GM19025 (cell line): ENCODE results near the gene PARD3.

ENCODE experiments used
- ATAC-seq: cut with Tn5 transposase; IDR thresholded peaks from one replicate; pipeline ENCODE4 v1.9.1; 2021; ENCODE audit warnings: mild to moderate bottlenecking, low read depth, moderate library complexity; ENCODE audit not compliant: unreplicated experiment

The PARD3 gene

DNA sequence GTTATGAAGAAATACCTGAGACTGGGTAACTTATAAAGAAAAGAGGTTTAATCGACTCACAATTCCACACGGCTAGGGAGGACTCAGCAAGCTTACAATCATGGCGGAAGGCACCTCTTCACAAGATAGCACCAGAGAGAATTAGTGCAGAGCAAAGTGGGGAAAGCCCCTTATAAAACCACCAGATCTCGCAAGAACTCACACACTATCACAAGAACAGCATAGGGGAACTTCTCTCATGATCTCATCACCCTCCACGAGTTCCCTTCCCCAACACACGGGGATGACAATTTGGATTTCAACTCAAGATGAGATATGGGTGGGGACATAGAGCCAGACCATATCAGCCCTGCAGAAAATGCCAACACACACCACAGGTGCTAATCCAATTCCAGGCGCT, 218.7 kb downstream of the PARD3 start:
- no peak for ATAC-seq

DNA sequence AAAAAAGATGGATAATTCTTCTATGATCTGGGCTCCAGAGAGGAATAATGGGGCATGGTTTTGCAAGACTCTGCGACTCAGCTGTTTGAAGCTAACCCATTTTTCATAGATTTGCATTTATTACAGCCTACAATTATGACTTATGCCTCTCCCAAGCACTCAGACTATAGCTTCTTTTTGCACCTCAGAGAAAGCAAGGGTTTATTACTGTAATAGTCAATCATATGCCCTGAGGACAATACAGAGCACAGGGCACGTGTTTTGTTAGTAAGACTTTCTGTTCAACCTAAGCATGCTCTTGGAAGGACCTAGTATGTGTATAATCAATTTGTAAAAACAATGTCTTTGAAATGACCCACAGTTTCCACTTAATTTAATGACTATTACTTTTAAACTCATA, 221.2 kb downstream of the PARD3 start:
- ATAC-seq: no peak

DNA sequence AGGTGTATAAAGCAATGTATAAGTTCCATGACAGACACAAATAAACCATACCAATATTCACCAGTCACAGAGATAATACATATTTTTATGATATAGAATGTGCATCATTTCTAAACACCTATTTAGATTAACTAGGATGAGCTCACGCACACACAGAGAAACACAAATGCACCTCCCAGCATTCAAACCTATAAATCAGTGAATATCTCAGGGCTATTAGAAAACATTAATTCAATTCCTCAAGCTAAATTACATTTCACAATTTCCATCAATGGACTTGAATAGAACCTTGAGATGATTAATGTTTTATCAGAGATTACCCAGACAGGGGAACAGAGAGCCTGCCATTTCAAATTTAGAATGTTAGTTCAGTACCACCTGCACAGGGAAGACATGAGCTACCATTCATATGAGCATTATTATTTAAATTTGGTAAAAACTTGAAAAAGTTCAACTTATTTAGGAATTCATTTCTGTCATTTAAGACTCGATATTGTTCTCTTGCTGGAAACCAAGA, 221.7 kb downstream of the PARD3 start:
- ATAC-seq: no peak

DNA sequence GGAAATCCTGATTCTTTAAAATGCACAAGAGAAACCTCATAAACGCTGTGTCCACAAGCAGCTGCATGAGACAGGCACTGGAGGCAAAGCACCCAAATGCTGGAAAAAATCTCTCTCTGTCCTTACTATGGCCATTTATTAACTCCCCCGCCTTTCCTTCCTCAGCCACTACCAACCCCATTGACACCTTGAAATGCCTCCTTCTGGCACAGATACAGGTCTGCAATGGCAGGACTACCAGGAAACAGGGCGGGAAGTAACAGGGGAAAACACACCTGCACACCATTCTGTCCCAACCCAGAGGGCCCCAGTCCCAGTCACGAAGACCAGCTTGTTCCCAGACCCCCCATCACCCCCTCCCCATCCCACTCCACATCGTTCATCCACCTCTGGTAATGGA, 224.3 kb downstream of the PARD3 start:
- no peak for ATAC-seq

DNA sequence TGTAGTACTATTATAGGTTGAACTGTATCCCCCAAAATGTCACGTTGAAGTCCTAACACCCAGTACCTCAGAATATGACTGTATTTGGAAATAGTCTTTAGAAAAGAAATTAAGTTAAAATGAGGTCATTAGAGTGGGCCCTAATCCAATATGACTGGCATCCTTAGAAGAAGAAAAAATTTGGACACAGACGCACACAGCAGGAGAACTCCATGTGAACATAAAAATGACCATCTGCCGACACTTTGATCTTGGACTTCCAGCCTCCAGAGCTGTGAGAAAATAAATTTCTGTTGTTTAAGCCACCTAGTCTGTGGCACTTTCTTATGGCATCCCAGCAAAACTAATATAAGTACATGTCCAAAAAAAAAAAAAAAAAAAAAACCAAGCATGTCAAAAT, 225.8 kb downstream of the PARD3 start:
- ATAC-seq: no peak

DNA sequence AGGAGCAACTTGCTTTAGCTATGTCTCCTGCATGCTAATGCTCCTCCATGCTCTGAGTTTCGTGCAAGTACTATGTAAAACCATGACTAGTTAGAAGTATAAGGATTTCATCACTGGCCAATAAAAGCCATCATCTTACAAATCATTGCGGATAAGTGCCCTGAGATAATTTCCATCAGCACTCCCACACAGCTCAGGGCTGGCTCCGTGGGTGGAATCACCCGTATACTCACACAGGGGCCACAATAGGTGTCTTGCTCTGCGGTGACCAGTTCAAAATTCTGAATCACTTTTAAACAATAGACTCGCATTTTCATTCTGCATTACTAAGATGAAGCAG, 227.4 kb downstream of the PARD3 start:
- no peak for ATAC-seq

DNA sequence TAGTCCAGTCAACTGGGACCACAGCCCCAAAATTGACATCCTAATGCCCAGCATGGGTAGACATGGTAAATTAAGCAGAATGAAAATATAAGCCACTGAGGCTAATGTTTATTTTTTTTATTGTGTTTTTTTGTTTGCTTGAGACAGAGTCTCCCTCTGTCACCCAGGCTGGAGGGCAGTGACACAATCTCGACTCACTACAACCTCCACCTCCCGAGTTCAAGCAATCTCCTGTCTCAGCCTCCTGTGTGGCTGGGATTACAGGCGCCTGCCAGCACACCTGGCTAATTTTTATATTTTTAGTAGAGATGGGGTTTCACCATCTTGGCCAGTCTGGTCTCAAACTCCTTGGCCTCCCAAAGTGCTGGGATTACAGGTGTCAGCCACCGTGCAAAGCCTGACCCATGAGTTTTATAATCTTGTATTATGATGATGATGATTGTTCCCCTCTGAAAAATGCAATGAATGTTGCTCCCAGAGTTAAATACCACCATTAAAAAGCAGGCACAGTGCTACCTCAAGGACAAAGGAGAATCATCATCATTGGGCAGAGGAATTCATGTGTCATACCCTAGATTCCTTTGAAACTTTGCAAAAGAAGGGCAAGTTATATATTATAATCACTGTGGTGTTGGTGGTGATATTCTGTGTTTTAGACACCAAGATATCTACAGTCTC, 228.0 kb downstream of the PARD3 start:
- no peak for ATAC-seq

DNA sequence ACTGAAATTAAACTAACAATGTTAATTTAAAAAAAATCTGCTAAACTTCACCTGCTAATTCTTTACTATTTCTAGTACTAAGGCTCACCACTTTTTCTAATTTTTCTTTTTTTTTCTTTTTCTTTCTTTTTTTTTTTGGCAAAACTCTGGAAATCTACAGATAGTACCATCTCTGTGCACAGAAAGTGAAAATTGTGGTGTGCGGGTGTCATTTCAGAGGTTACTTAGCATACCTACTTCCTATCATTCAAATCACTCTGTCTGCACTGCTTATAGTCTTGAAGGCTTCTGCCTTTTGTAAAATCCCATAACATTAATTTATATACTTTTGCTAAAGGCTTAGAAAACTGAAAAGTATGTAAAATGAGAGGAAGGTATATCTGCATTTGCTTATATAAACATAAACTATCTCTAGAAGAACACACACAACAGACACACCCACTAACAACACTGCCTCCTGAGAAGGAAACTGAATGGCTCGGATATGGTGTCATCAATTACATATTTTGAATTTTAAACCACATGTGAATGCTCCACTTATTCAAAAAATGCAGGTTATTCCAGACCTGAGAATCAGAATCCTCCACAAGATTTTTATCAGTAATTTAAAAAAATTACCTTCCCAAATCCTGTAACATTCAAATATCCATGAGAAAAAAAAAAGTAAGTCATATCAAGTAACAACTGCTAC, 229.5 kb downstream of the PARD3 start:
- peak; percentile 71 for ATAC-seq

DNA sequence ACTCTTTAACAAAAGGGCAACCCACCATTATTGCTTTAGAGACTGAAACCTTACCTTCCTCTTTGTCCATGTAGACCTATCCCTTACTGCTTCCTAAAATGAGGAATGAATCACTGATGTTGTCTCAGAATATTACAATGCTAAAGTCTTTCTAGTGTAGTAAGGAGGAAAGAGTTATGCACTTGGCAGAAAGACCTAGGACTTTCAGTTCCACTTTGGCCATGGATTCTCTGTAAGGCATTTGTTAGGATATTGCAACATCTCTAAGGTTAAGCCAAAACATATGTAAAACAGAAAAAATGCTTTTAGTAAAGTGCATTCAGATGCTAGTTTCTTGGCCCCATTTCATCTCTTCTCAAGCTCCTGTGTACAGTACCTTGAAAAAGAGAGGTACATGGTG, 230.9 kb downstream of the PARD3 start:
- no peak for ATAC-seq

DNA sequence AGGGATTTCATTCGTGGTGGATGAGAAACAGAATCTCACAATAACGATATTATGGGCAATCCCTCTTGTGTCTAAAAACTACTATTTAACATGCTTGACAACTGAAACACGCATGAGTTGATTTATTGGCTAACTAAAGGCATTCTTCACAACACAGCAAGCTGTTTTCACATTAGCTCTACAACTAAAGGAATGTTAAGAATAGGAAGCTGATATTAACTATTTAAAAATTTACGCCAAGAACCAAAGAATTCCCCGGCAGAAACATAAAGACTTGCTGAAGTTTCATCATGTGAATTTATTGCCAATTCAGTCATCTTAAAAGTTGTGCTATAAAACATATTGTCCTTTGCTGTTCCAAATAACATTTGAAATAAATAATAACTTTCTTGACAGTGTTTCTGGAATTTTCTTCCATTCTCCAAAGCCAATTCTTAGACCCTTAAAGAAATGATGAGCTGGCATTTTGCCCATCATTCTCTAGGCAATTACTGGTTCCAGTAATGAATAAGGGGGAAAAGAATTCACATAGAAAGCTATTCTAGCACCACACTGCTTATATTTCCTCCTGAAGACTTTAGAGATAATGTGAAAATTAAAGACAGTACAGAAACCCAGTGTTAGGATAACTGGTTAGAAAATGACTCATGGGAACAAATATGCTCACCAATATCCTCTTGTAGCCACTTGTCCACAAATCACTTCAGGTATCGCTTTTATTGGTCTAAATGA, 233.1 kb downstream of the PARD3 start:
- ATAC-seq: no peak

DNA sequence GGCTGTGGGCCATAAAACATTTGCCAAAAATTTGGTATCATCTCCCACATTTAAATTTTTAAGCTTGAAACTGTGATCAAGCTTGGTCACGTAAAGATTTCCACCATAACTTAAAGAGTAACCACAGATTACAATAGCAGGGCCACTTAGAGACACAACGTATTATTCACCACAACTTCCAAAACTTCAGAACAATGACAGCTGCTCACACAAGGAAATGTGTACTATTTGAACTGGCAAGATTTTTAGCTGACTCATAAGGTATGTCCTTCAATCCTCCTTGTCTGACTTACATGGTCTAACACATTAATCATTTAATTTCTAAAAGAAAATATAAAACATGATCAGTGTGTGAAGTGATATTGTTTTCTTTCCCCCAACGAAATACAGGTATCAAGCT, 234.5 kb downstream of the PARD3 start:
- ATAC-seq: no peak

DNA sequence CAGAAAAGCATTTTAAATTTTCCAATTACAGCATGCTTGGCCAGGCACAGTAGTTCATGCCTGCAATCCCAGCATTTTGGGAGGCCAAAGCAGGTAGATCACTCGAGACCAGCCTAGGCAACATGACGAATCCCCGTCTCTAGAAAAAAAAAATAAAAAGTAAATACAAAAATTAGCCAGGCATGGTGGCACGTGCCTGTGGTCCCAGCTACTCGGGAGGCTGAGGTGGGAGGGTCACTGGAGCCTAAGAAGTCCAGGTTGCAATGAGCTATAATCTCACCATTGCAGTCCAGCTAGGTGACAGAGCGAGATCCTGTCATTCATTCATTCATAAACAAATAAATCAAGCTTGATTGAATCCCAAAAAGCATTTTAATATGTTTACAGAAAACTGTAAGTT, 234.9 kb downstream of the PARD3 start:
- ATAC-seq: no peak

DNA sequence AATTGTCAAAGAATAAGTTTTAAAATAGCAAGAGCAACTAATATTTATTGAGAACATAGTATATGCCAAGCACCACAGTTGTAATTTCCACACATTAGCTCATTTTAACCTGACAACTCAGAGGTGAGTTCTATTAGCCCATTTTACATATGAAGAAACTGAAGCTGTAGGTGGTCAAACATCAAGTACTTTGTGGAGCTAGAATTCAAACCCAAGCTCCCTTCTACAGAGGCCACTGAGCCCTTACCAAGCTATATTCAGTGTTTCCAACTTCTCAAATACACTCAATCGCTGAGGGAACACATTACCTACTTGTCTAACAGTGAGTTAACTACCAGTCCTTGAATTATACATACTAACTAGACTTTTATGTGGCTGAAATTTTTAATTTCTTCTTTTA, 236.6 kb downstream of the PARD3 start:
- no peak for ATAC-seq

DNA sequence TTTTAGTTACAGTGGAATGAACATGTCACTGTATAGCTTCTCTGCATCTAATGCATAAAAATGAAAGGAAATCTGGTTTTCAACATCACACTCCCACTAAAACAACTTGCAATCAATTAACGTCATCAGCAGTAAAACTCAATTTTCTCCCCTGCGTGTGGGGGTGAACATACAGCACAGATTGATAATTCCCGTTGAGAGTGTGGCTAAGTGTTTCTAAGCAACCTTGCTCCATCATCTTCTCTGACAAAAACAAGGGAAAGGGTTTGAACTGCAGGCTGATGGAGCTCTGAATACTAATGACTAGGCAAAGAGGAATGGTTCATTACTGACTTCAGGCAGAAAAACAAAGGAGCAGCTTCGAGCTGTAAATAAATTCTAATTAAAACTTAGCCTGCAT, 238.3 kb downstream of the PARD3 start:
- ATAC-seq: no peak

DNA sequence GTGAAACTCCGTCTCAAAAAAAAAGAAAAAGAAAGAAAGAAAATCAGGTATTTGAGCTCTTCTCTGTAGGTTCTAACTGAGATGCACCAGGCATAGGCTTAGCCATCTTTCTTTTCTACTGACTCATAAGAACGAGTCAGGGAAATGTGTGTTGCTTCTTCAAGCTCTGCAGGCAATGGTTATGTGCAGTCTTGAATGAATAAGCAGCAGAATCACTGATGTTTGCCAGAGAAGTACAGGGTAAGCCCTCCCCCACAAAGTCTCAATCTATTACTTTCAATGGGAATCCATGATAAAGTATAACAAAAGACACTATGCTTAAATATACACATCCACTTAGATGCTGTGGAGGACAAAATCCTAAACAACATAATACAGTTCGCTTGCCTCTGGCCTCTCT, 239.2 kb downstream of the PARD3 start:
- ATAC-seq: no peak

DNA sequence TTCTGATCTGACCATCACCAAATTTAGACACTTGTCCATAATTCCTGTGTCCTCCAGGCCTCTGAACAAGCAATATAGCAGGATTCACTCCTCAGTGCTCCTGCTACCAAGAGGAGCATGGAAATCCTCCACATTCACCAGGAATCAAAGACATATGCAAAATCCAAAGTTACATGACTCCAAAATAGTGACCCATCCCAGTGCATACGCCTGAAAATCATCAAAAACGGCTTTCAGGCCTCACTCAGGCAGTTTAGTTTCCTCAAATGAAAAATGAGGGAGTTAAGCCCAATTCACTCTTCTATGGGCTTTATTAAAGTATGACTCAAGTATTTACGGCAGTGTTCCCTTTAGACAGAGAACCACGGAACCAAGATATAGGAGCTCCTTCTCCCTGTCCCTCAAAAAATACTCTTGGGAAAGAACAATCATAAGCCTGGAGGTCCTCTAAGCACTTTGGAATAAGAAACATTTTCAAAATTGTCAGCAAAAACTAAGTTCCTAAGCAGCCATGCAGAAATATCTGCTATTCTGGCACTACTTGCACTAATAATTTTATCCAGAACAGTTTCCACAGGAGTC, 240.7 kb downstream of the PARD3 start:
- no peak for ATAC-seq

DNA sequence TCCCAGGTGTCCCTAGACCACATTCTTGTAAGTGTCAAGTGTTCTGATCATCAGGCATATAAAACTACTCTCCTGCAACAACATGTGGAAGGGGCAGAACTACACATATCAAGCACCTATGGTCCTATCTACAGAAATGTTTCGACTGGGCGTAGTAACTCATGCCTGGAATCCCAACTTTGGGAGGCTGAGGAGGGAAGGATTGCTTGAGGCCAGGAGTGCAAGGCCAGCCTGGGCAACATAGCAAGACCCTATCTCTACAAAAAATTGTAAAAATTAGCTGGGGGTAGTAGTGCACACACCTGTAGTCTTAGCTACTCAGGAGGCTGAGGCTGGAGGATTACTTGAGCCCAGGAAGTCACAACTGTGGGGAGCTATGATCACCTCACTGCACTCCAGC, 244.2 kb downstream of the PARD3 start:
- no peak for ATAC-seq

DNA sequence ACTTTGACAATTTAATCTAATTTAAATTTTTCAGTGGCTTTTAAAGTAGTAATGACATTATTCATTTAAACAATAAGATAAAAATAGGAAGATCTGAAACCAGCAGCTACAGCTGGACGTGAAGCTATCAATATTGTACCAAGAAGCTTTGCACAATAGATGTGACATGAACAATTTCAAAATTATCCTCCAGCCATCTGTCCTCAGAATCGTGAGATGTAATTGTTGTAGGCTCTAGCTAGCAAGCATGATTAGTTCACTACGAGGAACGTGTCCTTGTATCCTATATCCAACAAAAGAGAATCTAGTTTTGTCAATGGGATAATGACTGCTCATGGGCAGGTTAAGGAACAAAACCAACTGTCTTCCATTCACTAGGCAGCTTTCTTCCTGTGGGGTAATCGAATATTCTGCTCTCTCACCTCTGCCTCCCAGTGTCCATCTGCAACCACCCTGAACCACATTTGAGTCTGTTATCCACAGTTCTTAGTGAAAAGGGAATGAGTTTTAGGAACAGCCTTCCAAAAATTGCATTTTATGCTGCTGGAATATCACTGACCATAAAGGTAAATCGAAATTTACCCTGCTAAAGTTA, 247.3 kb downstream of the PARD3 start:
- ATAC-seq: no peak

DNA sequence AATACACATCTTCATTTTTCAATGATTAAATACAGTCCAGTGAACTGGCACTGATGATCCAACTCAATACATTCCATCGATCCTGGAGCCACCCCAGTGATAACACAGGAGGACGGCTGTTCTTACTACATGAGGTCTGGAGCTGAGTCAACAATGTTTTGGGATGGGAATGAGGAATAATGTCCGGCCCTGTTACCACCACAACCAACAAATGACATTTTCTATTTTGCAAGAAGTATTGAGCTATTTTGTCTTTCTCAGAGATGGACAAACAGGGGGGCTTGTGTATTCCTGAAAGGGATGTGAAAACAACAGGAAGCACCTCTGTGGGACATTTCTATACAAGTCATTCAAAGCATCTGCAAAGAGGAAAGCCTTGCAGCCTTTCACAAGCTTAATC, 249.2 kb downstream of the PARD3 start:
- no peak for ATAC-seq

DNA sequence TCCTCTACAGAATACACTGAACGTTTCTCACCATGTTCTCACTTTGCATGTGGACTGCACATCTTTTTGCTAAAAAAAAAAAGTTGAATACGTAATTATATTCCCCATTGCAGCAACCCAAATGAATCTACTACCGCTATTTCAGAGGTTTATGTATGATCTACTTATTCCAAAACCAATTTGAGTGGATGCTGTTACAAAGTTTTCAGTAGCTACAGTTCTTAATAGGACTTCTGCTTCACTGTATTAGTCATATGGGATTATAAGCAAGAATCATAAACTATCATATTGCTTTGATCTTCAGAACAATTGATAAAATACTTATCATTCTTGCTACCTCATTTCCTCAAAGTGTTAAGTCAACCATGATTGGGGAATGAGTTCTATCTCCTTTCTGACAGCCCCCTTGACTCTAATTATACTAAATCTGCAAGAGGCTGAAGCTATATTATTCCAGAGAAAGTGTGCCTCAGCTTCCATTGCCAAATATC, 257.0 kb downstream of the PARD3 start:
- no peak for ATAC-seq

DNA sequence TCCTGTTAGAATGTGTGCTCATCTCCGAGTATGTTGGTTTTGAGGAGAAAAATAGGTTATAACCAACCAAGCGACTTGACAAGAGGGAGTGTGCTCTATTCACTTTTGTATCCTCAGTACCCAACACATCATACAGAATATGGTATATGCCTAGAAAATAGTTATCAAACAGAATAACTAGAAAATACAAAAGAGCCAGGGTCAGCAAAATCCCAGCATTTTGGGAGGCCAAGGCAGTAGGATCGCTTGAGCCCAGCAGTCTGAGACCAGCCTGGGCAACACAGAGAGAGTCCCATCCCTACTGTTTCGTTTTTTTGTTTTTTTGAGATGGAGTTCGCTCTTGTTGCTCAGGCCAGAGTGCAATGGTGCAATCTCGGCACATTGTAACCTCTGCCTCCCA, 257.9 kb downstream of the PARD3 start:
- ATAC-seq: no peak
